Activated CD4-positive, alpha-beta T cell treated with anti-CD3 and anti-CD28 coated beads, Interleukin-2, amount 50 U/mL, for 1 hour (primary cell): Measurements from ENCODE around the gene KLRG1.

Experiments
- DNase-seq: peaks from one replicate; pipeline ENCODE4 v3.0.0-alpha.2; 2020

The KLRG1 gene

GRCh38 chr12:9043766-9044165 is 54.4 kb downstream of the KLRG1 start:
- no peak for DNase-seq

- DNase-seq = no peak
Measured at GRCh38 chr12:9047105-9047504, 57.8 kb downstream of the KLRG1 start.

GRCh38 chr12:9048930-9049329 is 59.6 kb downstream of the KLRG1 start:
- no peak for DNase-seq

GRCh38 chr12:9049520-9050133 is 60.3 kb downstream of the KLRG1 start:
- DNase-seq = no peak

- DNase-seq = no peak
Measured at GRCh38 chr12:9050521-9051157, 61.3 kb downstream of the KLRG1 start.

- no peak for DNase-seq
Measured at GRCh38 chr12:9051158-9051550, 61.8 kb downstream of the KLRG1 start.

GRCh38 chr12:9052610-9053009 is 63.3 kb downstream of the KLRG1 start:
- DNase-seq = no peak
